Stimulated activated CD4-positive, alpha-beta T cell treated with anti-CD3 and anti-CD28 coated beads, TNF-alpha, amount 100 ng/mL, for 24 hours (primary cell): ENCODE data around the gene CPT1B.
"Not testable (repeated sequence)": the region's sequence is repeated elsewhere in the genome, so short reads cannot be mapped to it uniquely, and the experiment has no call there.

ENCODE experiments used
- DNase-seq, 3 experiments: peaks; one replicate each; pipeline ENCODE4 v3.0.0-alpha.2; 2020; ENCODE audit warnings: low read depth in 3 of 3

Gene CPT1B

GRCh38 chr22:50577987-50578775 lies at the start of gene CPT1B:
Gene CPT1B (minus strand): TSS chr22:50578427. CDS start chr22:50577915, 512 bp downstream.
- no peak for DNase-seq

GRCh38 chr22:50626850-50627641 lies 48.8 kb upstream of the CPT1B start:
- no peak for DNase-seq

GRCh38 chr22:50626314-50626849 lies 48.2 kb upstream of the CPT1B start:
- DNase-seq = no peak

GRCh38 chr22:50625568-50626313 lies 47.5 kb upstream of the CPT1B start:
- no peak for DNase-seq

- no peak for DNase-seq
Measured at GRCh38 chr22:50625131-50625567, 46.9 kb upstream of the CPT1B start.

- no peak for DNase-seq
Measured at GRCh38 chr22:50624347-50625130, 46.3 kb upstream of the CPT1B start.

GRCh38 chr22:50622723-50623327 lies 44.6 kb upstream of the CPT1B start:
- no peak for DNase-seq

GRCh38 chr22:50621948-50622722 lies 43.9 kb upstream of the CPT1B start:
- no peak for DNase-seq

- peak in 2 of 3 experiments; percentile 24 to 43 for DNase-seq
Measured at GRCh38 chr22:50621356-50621880, 43.2 kb upstream of the CPT1B start.

GRCh38 chr22:50620593-50621355 lies 42.5 kb upstream of the CPT1B start:
- DNase-seq = peak; percentile 31 to 67 (median 47)

GRCh38 chr22:50614296-50614695 lies 36.1 kb upstream of the CPT1B start:
- DNase-seq = not testable (repeated sequence)

- no peak for DNase-seq
Measured at GRCh38 chr22:50613291-50613981, 35.2 kb upstream of the CPT1B start.

- no peak for DNase-seq
Measured at GRCh38 chr22:50612528-50613221, 34.4 kb upstream of the CPT1B start.

- DNase-seq = no peak
Measured at GRCh38 chr22:50612168-50612527, 33.9 kb upstream of the CPT1B start.

GRCh38 chr22:50611341-50612060 lies 33.3 kb upstream of the CPT1B start:
- DNase-seq = no peak

GRCh38 chr22:50610581-50610980 lies 32.4 kb upstream of the CPT1B start:
- no peak for DNase-seq

- DNase-seq = no peak
Measured at GRCh38 chr22:50610041-50610451, 31.8 kb upstream of the CPT1B start.
